Activated naive CD4-positive, alpha-beta T cell treated with Interleukin-2 at 50 U/mL for 16 hours (primary cell): ENCODE results near the gene COL27A1.
"Not testable (repeated sequence)": the region's sequence is repeated elsewhere in the genome, so short reads cannot be mapped to it uniquely, and the experiment has no call there.

ENCODE experiments used
- DNase-seq: peaks from one replicate; pipeline ENCODE4 v3.0.0-alpha.2; 2020

The COL27A1 gene

GRCh38 chr9:114123031-114123977 is 32.0 kb upstream of the COL27A1 start:
- no peak for DNase-seq

- DNase-seq, result no peak
These were observed 31.2 kb upstream of the COL27A1 start for GRCh38 chr9:114124138-114124537.

- DNase-seq, result no peak
These were observed 30.5 kb upstream of the COL27A1 start for GRCh38 chr9:114124666-114125475.

GRCh38 chr9:114125476-114126013 is 29.8 kb upstream of the COL27A1 start:
- no peak for DNase-seq

GRCh38 chr9:114126247-114127060 is 28.9 kb upstream of the COL27A1 start:
- no peak for DNase-seq

GRCh38 chr9:114128759-114129158 is 26.6 kb upstream of the COL27A1 start:
- not testable (repeated sequence) for DNase-seq

GRCh38 chr9:114130141-114130540 is 25.2 kb upstream of the COL27A1 start:
- DNase-seq, result no peak

- DNase-seq, result no peak
These were observed 24.6 kb upstream of the COL27A1 start for GRCh38 chr9:114130624-114131277.

GRCh38 chr9:114131808-114132549 is 23.4 kb upstream of the COL27A1 start:
- no peak for DNase-seq

GRCh38 chr9:114132550-114132918 is 22.8 kb upstream of the COL27A1 start:
- DNase-seq, result no peak

- DNase-seq, result no peak
These were observed 20.4 kb upstream of the COL27A1 start for GRCh38 chr9:114134827-114135396.

GRCh38 chr9:114137831-114138230 is 17.5 kb upstream of the COL27A1 start:
- DNase-seq, result no peak

- no peak for DNase-seq
These were observed 16.8 kb upstream of the COL27A1 start for GRCh38 chr9:114138552-114138971.

GRCh38 chr9:114139071-114139470 is 16.3 kb upstream of the COL27A1 start:
- DNase-seq, result no peak

GRCh38 chr9:114140401-114140800 is 14.9 kb upstream of the COL27A1 start:
- no peak for DNase-seq

GRCh38 chr9:114140850-114141249 is 14.5 kb upstream of the COL27A1 start:
- no peak for DNase-seq

GRCh38 chr9:114141553-114142402 is 13.6 kb upstream of the COL27A1 start:
- DNase-seq, result no peak

- DNase-seq, result no peak
These were observed 12.1 kb upstream of the COL27A1 start for GRCh38 chr9:114143234-114143633.

GRCh38 chr9:114146735-114147134 is 8.6 kb upstream of the COL27A1 start:
- DNase-seq, result no peak

GRCh38 chr9:114149181-114149580 is 6.2 kb upstream of the COL27A1 start:
- no peak for DNase-seq
